Measurements from ENCODE around the gene IRS4. TPM values are rescaled to one million over a fixed set of nuclear protein-coding genes. Genes with fewer than 3 reads are reported as not detected.

The IRS4 gene
- 0.03 to 0.05 TPM in 2 of 5 replicates, not detected in the others for total RNA-seq (2022; extraction: Qiagen RNA extraction)

DNA sequence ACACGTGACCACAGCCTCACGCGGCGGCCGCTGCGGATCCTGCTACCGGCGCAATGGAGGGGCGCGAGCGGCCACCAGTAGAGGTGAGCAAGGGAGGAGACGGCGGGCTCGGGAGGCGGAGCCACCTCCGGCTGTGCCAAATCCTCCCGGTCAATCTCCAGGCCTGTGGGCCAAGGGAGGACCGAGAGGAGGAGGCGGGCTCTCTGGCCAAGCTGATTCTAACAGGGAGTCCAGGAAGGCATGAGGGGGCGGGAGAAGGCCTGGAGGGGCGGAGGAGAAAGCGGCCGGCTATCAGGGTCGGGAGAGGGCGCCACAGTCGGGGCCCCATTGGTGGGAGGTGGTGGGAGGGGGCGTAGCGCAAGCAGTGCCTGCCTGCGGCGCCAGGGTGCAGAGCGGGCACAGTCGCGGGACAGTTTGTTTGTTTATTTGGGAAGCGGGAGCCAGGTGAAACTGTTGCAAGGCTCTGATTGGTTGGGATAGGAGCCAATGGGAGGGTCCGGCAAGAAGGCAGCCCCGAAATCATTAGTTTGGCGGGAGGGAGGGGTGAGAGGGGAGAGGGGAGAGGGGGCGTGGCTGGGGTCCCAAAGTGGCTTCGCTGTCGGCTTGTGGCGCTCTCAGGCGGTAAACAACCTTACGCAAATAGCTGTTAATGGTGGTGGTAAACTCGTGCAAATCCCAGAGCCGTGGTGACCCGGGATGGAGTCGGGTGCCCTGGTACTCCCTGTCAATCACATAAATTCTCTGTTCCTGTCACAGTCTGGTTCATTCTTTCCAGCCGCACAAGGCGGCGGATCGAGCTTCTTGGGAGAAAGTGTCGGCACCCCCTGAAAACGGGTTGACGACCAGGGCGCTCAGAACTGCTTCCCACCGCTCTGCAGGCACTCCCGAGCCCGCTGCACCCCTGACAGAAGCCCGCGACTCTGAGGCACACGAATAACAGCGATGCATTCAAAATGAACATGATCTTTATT lies at the start of gene IRS4:
Gene IRS4 (minus strand): TSS at position 55 of the 971 bp plus-strand sequence.

